Inflammatory macrophage treated with lipopolysaccharide for 1 hour (primary cell): ENCODE results near the gene PDGFC.
A peak's percentile ranks its signal among the peaks of the same experiment; 100 is the strongest.
"Not testable (repeated sequence)": the region's sequence is repeated elsewhere in the genome, so short reads cannot be mapped to it uniquely, and the experiment has no call there.

Experiments used
- DNase-seq, 2 donors: peaks; one replicate each; pipeline ENCODE4 v3.0.0-alpha.2; 2020 to 2022

PDGFC gene

GRCh38 chr4:156949373-156949814 is 22.2 kb downstream of the PDGFC start:
- DNase-seq: no peak

GRCh38 chr4:156948738-156949137 is 22.9 kb downstream of the PDGFC start:
- no peak for DNase-seq

- no peak for DNase-seq
Observed at GRCh38 chr4:156948133-156948532, 23.5 kb downstream of the PDGFC start.

GRCh38 chr4:156946516-156947424 is 24.8 kb downstream of the PDGFC start:
- peak; percentile 76 to 82 for DNase-seq

- peak; percentile 44 to 65 for DNase-seq
Observed at GRCh38 chr4:156945532-156945931, 26.1 kb downstream of the PDGFC start.

GRCh38 chr4:156942991-156943390 is 28.6 kb downstream of the PDGFC start:
- DNase-seq: no peak

GRCh38 chr4:156941940-156942548 is 29.6 kb downstream of the PDGFC start:
- DNase-seq: no peak

GRCh38 chr4:156939801-156940200 is 31.8 kb downstream of the PDGFC start:
- DNase-seq: peak; percentile 83

- peak; percentile 28 to 43 for DNase-seq
Observed at GRCh38 chr4:156939139-156939538, 32.5 kb downstream of the PDGFC start.

GRCh38 chr4:156934259-156934635 is 37.4 kb downstream of the PDGFC start:
- DNase-seq: no peak

GRCh38 chr4:156933633-156934258 is 37.9 kb downstream of the PDGFC start:
- DNase-seq: no peak

- not testable (repeated sequence) for DNase-seq
Observed at GRCh38 chr4:156932360-156932759, 39.2 kb downstream of the PDGFC start.

- DNase-seq: peak; percentile 45 to 55
Observed at GRCh38 chr4:156931267-156931666, 40.3 kb downstream of the PDGFC start.

GRCh38 chr4:156929386-156930105 is 42.1 kb downstream of the PDGFC start:
- no peak for DNase-seq

GRCh38 chr4:156924774-156925315 is 46.8 kb downstream of the PDGFC start:
- DNase-seq: no peak

GRCh38 chr4:156923525-156923924 is 48.1 kb downstream of the PDGFC start:
- no peak for DNase-seq

- peak in 1 of 2 donors; percentile 14 for DNase-seq
Observed at GRCh38 chr4:156915221-156915620, 56.4 kb downstream of the PDGFC start.

GRCh38 chr4:156913234-156913633 is 58.4 kb downstream of the PDGFC start:
- no peak for DNase-seq

- DNase-seq: no peak
Observed at GRCh38 chr4:156909010-156909409, 62.6 kb downstream of the PDGFC start.

- DNase-seq: no peak
Observed at GRCh38 chr4:156906325-156906724, 65.3 kb downstream of the PDGFC start.

- DNase-seq: peak; percentile 26 to 27
Observed at GRCh38 chr4:156901871-156902270, 69.7 kb downstream of the PDGFC start.

GRCh38 chr4:156898373-156899117 is 73.1 kb downstream of the PDGFC start:
- peak; percentile 75 to 77 for DNase-seq
